Measurements from ENCODE around the gene F2RL3. TPM values are rescaled to one million over a fixed set of nuclear protein-coding genes. Genes with fewer than 3 reads are reported as not detected.

F2RL3 gene
- total RNA-seq, 1 donor from 2014 or later = not detected

DNA sequence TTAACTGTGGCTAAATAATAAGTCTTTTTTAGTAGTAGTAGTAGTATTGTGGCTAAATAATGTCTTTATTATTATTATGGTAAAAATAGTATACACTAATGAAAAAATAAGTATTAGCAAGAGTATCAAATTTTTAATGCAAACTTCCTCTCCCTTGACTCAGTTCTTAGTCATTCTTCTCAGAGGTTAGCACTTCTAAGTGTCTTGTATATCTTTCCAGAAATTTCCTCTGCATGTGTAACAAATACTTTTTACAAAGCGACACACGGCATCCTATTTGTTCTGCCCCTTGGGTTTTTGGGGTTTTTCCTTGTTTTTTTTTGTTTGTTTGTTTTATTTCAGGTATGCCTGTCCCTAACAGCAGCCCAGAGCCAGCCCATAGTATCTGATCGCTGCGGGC is 38.7 kb upstream of the F2RL3 start:
- no peak for DNase-seq (ENCODE audit: extremely low spot score, unreplicated experiment)
- H3K36me3 Mint-ChIP-seq = peaks cover 20% of the 10 kb centered on the region

DNA sequence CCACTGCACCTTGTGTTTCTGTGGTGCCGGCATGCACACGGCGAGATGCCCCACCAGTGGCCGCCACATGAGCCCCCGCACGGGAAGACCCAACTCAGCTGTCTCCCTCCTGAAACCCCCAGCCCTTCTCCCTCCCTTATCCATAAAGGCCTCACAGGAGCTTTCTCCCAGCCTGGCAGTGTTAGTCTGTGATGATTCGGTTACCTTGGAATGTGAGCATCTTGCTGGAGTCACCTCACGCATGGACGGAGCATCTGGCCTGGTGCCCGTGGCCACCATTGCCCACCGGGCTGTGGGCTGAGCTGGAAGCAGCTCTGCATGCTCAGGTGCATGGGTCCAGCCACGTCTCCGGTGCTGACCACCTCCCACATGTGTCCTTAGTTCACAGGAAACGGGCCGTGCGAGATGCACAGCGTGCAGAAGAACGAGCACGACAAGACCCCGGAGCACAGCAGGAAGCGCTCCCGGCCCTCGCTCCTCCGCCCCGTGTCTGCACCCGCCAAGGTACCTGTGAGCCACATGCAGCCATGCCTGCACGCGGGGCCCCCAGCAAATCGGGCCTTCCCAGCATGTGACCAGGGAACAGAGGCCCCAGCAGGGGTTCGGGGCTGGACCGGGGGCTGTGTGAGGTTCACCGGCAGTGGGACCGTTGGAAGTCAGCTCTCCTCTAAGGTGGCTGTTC is 37.6 kb upstream of the F2RL3 start:
- Mint-ChIP-seq H3K4me3 (no peak overlapping the region), H3K9me3 (no peaks in the 10 kb centered on the region), H3K36me3 (peaks cover 20% of the 10 kb centered on the region), H3K27me3 (no peaks in the 10 kb centered on the region), H3K4me1 (ENCODE audit: unreplicated experiment) (no peaks in the 10 kb centered on the region), H3K27ac (no peak overlapping the region)
- no peak for DNase-seq (ENCODE audit: extremely low spot score, unreplicated experiment)
- TF ChIP-seq, protein P1, sequence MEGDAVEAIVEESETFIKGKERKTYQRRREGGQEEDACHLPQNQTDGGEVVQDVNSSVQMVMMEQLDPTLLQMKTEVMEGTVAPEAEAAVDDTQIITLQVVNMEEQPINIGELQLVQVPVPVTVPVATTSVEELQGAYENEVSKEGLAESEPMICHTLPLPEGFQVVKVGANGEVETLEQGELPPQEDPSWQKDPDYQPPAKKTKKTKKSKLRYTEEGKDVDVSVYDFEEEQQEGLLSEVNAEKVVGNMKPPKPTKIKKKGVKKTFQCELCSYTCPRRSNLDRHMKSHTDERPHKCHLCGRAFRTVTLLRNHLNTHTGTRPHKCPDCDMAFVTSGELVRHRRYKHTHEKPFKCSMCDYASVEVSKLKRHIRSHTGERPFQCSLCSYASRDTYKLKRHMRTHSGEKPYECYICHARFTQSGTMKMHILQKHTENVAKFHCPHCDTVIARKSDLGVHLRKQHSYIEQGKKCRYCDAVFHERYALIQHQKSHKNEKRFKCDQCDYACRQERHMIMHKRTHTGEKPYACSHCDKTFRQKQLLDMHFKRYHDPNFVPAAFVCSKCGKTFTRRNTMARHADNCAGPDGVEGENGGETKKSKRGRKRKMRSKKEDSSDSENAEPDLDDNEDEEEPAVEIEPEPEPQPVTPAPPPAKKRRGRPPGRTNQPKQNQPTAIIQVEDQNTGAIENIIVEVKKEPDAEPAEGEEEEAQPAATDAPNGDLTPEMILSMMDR (conservative IDR thresholded peaks at IDR 0.05) = no peak

More for the DNA sequence above, 38.7 kb upstream of the F2RL3 start:
- Mint-ChIP-seq H3K27me3 (no peaks in the 10 kb centered on the region), H3K4me1 (ENCODE audit: unreplicated experiment) (no peaks in the 10 kb centered on the region), H3K4me3 (no peak overlapping the region), H3K9me3 (no peaks in the 10 kb centered on the region), H3K27ac (no peak overlapping the region)
- TF ChIP-seq, protein P1 (conservative IDR thresholded peaks at IDR 0.05) = no peak

DNA sequence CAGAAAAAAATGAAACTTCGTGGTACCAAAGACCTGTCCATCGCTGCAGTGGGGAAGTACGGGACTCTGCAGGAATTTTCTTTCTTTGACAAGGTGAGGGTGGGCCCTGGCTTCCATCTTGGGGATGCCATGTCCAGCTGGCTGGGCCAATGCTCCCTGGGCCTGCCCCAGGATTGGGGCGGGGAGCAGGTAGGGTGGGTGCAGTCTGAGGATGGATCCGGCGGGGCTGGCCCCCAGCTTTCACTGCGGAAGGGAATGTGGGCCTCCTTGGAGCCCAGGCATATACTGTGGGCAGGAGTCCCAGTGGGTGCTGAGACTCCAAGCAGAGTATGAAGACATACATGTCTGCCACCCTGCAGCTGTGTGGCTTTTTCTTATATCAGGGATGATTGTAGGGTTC is 35.7 kb upstream of the F2RL3 start:
- TF ChIP-seq, protein P1 (conservative IDR thresholded peaks at IDR 0.05) = no peak
- H3K27ac Mint-ChIP-seq = no peak overlapping the region
- H3K4me1 Mint-ChIP-seq (ENCODE audit: unreplicated experiment) = no peaks in the 10 kb centered on the region
- H3K4me3 Mint-ChIP-seq = no peak overlapping the region
- H3K9me3 Mint-ChIP-seq = no peaks in the 10 kb centered on the region
- no peak for DNase-seq (ENCODE audit: extremely low spot score, unreplicated experiment)
- no peaks in the 10 kb centered on the region for H3K27me3 Mint-ChIP-seq
- peaks cover 14% of the 10 kb centered on the region for H3K36me3 Mint-ChIP-seq

DNA sequence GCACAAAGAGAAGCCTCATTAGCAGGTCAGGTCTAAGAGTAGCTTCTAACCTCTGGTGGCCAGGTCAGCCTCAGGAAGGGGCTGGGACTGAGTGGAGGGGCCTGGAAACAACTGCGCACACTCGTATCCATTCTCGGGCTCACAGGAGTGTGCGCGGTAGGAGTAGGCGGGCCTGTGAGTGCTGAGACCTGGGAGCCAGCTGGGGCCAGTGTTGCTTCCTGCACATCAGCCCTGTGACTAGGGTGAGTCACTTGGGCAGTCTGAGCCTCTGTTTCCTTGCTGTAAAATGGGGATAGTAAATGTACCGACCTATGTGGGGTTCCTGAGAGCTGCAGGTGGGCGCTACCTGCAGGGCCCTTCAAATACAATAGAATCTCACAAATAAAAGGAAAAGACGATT is 32.7 kb upstream of the F2RL3 start:
- Mint-ChIP-seq H3K36me3 (peaks cover 14% of the 10 kb centered on the region), H3K27me3 (no peaks in the 10 kb centered on the region)
- TF ChIP-seq, protein P1 (conservative IDR thresholded peaks at IDR 0.05) = no peak

DNA sequence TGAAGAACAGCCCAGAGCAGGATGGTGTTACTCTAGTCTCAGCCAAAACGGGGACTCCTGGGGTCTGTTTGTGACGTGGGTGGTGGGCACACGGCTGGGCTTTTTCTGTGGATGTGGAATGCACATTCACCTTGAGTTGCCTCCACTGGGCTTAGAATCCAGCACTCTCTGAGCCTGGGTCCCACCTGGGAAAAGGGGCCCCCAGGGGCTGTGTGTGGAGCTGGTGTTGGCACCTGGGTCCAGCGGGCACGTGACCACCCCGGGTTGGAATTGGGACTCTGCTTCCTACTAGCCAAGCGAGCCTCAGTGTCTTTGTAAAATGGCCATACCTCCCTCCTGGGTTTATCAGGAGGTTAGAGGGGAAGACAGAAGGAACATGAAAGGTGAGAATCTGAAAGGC is 29.2 kb upstream of the F2RL3 start:
- TF ChIP-seq, protein P1 (conservative IDR thresholded peaks at IDR 0.05) = no peak
- H3K9me3 Mint-ChIP-seq = no peaks in the 10 kb centered on the region

More for the DNA sequence above, 32.7 kb upstream of the F2RL3 start:
- no peaks in the 10 kb centered on the region for H3K4me1 Mint-ChIP-seq (ENCODE audit: unreplicated experiment)
- DNase-seq (ENCODE audit: extremely low spot score, unreplicated experiment) = no peak
- no peak overlapping the region for H3K4me3 Mint-ChIP-seq
- no peaks in the 10 kb centered on the region for H3K9me3 Mint-ChIP-seq
- H3K27ac Mint-ChIP-seq = no peak overlapping the region

More for the DNA sequence above, 29.2 kb upstream of the F2RL3 start:
- H3K4me3 Mint-ChIP-seq = no peak overlapping the region
- DNase-seq (ENCODE audit: extremely low spot score, unreplicated experiment) = no peak
- peaks cover 12% of the 10 kb centered on the region for H3K36me3 Mint-ChIP-seq
- H3K27ac Mint-ChIP-seq = no peak overlapping the region
- H3K27me3 Mint-ChIP-seq = no peaks in the 10 kb centered on the region
- H3K4me1 Mint-ChIP-seq (ENCODE audit: unreplicated experiment) = no peaks in the 10 kb centered on the region

All from type B pancreatic cell (in vitro differentiated cells).